Esophagus (tissue), 2 donors: ENCODE measurements around the gene SPEG. TPM values are rescaled to one million over a fixed set of nuclear protein-coding genes. Genes with fewer than 3 reads are reported as not detected.
A peak's percentile ranks its signal among the peaks of the same experiment; 100 is the strongest.

Source experiments
- H3K27ac ChIP-seq, 2 donors: one replicate each; pipeline ENCODE4 v1.5.1; 2013; ENCODE audit warnings: low read depth in 2 of 2, mild to moderate bottlenecking in 2 of 2, inconsistent platforms in 1 of 2, low read length in 1 of 2, moderate library complexity in 1 of 2
- H3K27me3 ChIP-seq, 2 donors: one replicate each; pipeline ENCODE4 v1.6.1; 2013; ENCODE audit warnings: low read length in 2 of 2, control low read depth in 1 of 2, mild to moderate bottlenecking in 1 of 2; ENCODE audit not compliant: insufficient read depth in 2 of 2, control insufficient read depth in 1 of 2
- H3K36me3 ChIP-seq, 2 donors: one replicate each; pipeline ENCODE4 v1.6.1; 2013; ENCODE audit warnings: low read length in 1 of 2; ENCODE audit not compliant: control insufficient read depth in 2 of 2, insufficient read depth in 2 of 2
- H3K4me1 ChIP-seq, 2 donors: one replicate each; pipeline ENCODE4 v1.6.1; 2013; ENCODE audit warnings: low read length in 1 of 2; ENCODE audit not compliant: control insufficient read depth in 2 of 2, insufficient read depth in 2 of 2
- H3K4me3 ChIP-seq, 2 donors: one replicate each; pipeline ENCODE4 v1.5.1; 2013; ENCODE audit warnings: low read length in 2 of 2, mild to moderate bottlenecking in 2 of 2, low read depth in 1 of 2, moderate library complexity in 1 of 2
- H3K9me3 ChIP-seq, 2 donors: one replicate each; pipeline ENCODE4 v1.6.1; 2013; ENCODE audit warnings: mild to moderate bottlenecking in 2 of 2, low read depth in 1 of 2, low read length in 1 of 2, moderate library complexity in 1 of 2; ENCODE audit not compliant: control insufficient read depth in 2 of 2, insufficient read depth in 1 of 2
- WGBS, 2 donors: extraction: QIAGEN DNeasy Blood & Tissue Kit; methylation state at CpG; one replicate each; pipeline ENCODE4 v1.1.7; 2013; 5-methylcytosine and 5-hydroxymethylcytosine counted together
- polyA plus RNA-seq, 2 donors: library from polyadenylated mRNA; stranded (reverse); fragments of 200-250 nt; gene quantifications; one replicate each; pipeline ENCODE4 v1.2.3, GENCODE V29; 2013
- donor health status: healthy with polysubstance abuse.
- donor health status: Bipolar disorder and iron deficiency.

Gene SPEG
- polyA plus RNA-seq, 2 donors, result 22.3 to 37.7 TPM

- Histone ChIP-seq H3K4me1 (peaks cover 3% of the 10 kb centered on the region in 2 donors), H3K27ac (peak overlapping the region; percentile 35 to 83), H3K36me3 (no peaks in the 10 kb centered on the region), H3K9me3 (no peaks in the 10 kb centered on the region), H3K27me3 (no peaks in the 10 kb centered on the region), H3K4me3 (no peak overlapping the region)
- 70 to 73% methylated on average over 6 of the region's 6 CpGs for WGBS, 2 donors
Measured at GRCh38 chr2:219440388-219441256, 6.0 kb downstream of the SPEG start.

GRCh38 chr2:219441451-219442255, 7.0 kb downstream of the SPEG start:
- Histone ChIP-seq H3K9me3 (no peaks in the 10 kb centered on the region), H3K27ac (peak overlapping the region; percentile 70 to 83), H3K27me3 (no peaks in the 10 kb centered on the region), H3K36me3 (no peaks in the 10 kb centered on the region), H3K4me3 (peak overlapping the region; percentile 39 to 43), H3K4me1 (peaks cover 3% of the 10 kb centered on the region in 2 donors)
- 1 to 2% methylated on average over 34 to 78 of the region's 78 CpGs for WGBS, 2 donors

- Histone ChIP-seq H3K4me3 (peak overlapping the region; percentile 37 to 43), H3K4me1 (peaks cover 3% of the 10 kb centered on the region in 2 donors), H3K36me3 (no peaks in the 10 kb centered on the region), H3K9me3 (no peaks in the 10 kb centered on the region), H3K27ac (peak overlapping the region; percentile 57 to 69), H3K27me3 (no peaks in the 10 kb centered on the region)
- 8 to 11% methylated on average over 30 to 35 of the region's 35 CpGs for WGBS, 2 donors
Measured at GRCh38 chr2:219442256-219443015, 7.8 kb downstream of the SPEG start.

GRCh38 chr2:219443016-219443696, 8.5 kb downstream of the SPEG start:
- Histone ChIP-seq H3K4me1 (peaks cover 3% of the 10 kb centered on the region in 2 donors), H3K27ac (peak overlapping the region in 1 of 2 donors; percentile 69), H3K4me3 (no peak overlapping the region), H3K27me3 (no peaks in the 10 kb centered on the region), H3K36me3 (no peaks in the 10 kb centered on the region), H3K9me3 (no peaks in the 10 kb centered on the region)
- WGBS, 2 donors, result 71 to 75% methylated on average over 12 of the region's 12 CpGs

- no peaks in the 10 kb centered on the region for H3K27me3 ChIP-seq
- no peaks in the 10 kb centered on the region for H3K36me3 ChIP-seq
- 69 to 83% methylated on average over 3 of the region's 3 CpGs for WGBS, 2 donors
- H3K4me1 ChIP-seq, result peaks cover 3% of the 10 kb centered on the region in 2 donors
- H3K27ac ChIP-seq, result peak overlapping the region; percentile 65 to 68
- H3K4me3 ChIP-seq, result no peak overlapping the region
- no peaks in the 10 kb centered on the region for H3K9me3 ChIP-seq
Measured at GRCh38 chr2:219443697-219444023, 9.0 kb downstream of the SPEG start.

- Histone ChIP-seq H3K27ac (peak overlapping the region; percentile 32 to 75), H3K4me1 (peaks cover 3% of the 10 kb centered on the region in 2 donors), H3K27me3 (no peaks in the 10 kb centered on the region), H3K36me3 (no peaks in the 10 kb centered on the region), H3K4me3 (no peak overlapping the region), H3K9me3 (no peaks in the 10 kb centered on the region)
- WGBS, 2 donors, result 76 to 77% methylated on average over 22 to 23 of the region's 23 CpGs
Measured at GRCh38 chr2:219444566-219445091, 10.0 kb downstream of the SPEG start.

- Histone ChIP-seq H3K27me3 (no peaks in the 10 kb centered on the region), H3K9me3 (no peaks in the 10 kb centered on the region), H3K4me3 (no peak overlapping the region), H3K36me3 (no peaks in the 10 kb centered on the region), H3K4me1 (peaks cover 3% of the 10 kb centered on the region in 2 donors), H3K27ac (peak overlapping the region; percentile 73 to 75)
- WGBS, 2 donors, result 63 to 69% methylated on average over 5 of the region's 5 CpGs
Measured at GRCh38 chr2:219445220-219445640, 10.6 kb downstream of the SPEG start.

GRCh38 chr2:219446101-219446504, 11.5 kb downstream of the SPEG start:
- 31 to 53% methylated on average over 6 of the region's 6 CpGs for WGBS, 2 donors
- Histone ChIP-seq H3K27me3 (no peaks in the 10 kb centered on the region), H3K9me3 (no peaks in the 10 kb centered on the region), H3K36me3 (no peaks in the 10 kb centered on the region), H3K4me1 (peaks cover 3% of the 10 kb centered on the region in 2 donors), H3K4me3 (no peak overlapping the region), H3K27ac (peak overlapping the region; percentile 1 to 75)
